ENCODE data around the gene PPP4R3A.
"Not testable (repeated sequence)": the region's sequence is repeated elsewhere in the genome, so short reads cannot be mapped to it uniquely, and the experiment has no call there.

The PPP4R3A gene

GRCh38 chr14:91415794-91416743 is 94.0 kb downstream of the PPP4R3A start:
- H3K4me1 Mint-ChIP-seq (ENCODE audit: low read depth), result peaks cover 50% of the 10 kb centered on the region
- peak overlapping the region; percentile 100 for H3K27ac Mint-ChIP-seq
- H3K27me3 Mint-ChIP-seq (ENCODE audit: low read depth), result no peaks in the 10 kb centered on the region
- H3K9me3 Mint-ChIP-seq, result no peaks in the 10 kb centered on the region
- H3K36me3 Mint-ChIP-seq (ENCODE audit: low read depth), result peaks cover 53% of the 10 kb centered on the region
- peak overlapping the region; percentile 98 for H3K4me3 Mint-ChIP-seq
- DNase-seq (ENCODE audit: low spot score), result peak; percentile 81

DNA sequence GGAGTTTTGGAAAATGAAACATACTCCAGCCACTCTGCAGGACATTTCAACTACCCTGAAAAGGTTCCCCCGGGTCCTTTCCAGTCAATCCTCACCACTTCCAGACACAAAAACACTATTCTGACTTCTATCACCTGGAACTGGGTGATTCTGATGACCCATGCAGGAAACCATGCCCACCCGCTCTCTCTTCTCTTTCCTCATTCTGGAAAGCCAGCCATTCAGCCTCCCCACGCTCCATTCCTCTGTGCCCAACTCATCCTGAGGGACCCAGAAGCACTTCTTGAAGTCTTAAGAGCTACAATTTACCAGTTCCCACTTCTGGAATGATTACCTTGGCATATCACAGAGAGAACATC is 95.7 kb downstream of the PPP4R3A start:
- H3K27ac Mint-ChIP-seq, result peak overlapping the region; percentile 100
- H3K36me3 Mint-ChIP-seq (ENCODE audit: low read depth), result peaks cover 66% of the 10 kb centered on the region
- peaks cover 62% of the 10 kb centered on the region for H3K4me1 Mint-ChIP-seq (ENCODE audit: low read depth)
- H3K9me3 Mint-ChIP-seq, result no peaks in the 10 kb centered on the region
- no peaks in the 10 kb centered on the region for H3K27me3 Mint-ChIP-seq (ENCODE audit: low read depth)
- no peak for DNase-seq (ENCODE audit: low spot score)
- peak overlapping the region; percentile 98 for H3K4me3 Mint-ChIP-seq

DNA sequence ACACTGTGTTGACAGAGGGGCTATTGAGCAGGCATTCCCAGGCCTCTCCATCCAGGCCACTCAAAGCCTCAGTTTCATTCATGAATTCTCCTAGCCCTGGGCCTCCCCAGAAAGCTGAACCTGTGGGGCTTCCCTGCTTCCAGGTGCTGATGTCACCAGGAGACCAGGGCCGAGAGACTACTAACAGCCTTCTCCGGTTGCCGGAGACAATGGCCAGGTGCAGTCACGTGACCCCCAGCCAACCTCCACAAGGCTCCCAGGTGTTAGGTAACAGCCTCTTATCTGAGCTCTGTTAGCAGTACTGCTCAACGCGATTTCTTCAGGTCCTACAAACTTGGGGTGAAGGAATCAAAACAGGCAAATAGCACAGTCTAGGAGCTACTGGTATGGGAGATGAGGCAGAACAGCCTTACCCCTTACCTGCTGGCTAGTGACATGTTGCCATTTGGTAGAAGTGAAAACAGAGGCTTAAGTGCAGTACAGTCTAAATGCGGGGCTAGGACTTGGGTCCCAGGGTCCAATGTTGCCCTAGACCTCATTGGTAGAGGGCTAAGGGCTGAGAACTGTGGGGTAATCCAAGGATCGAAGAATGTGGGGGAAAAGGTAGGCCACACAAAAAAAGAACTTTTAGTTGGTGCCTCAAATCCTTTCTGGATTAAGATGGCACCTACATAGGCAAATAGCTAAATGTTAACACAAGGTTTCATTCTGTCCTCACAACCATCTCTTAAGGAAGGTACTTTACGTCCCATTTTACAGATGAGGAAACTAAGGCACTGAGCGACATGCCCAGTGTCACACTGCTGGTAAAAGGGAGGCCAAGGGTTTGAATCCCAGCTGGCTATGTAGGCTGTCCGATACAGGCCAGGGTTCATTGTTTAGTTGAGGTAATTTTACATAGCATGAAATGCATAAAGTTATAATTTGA is 96.3 kb downstream of the PPP4R3A start:
- Mint-ChIP-seq H3K27ac (peak overlapping the region; percentile 100), H3K9me3 (no peaks in the 10 kb centered on the region), H3K27me3 (ENCODE audit: low read depth) (no peaks in the 10 kb centered on the region), H3K4me1 (ENCODE audit: low read depth) (peaks cover 58% of the 10 kb centered on the region), H3K36me3 (ENCODE audit: low read depth) (peaks cover 68% of the 10 kb centered on the region), H3K4me3 (peak overlapping the region; percentile 98)
- no peak for DNase-seq (ENCODE audit: low spot score)

GRCh38 chr14:91412939-91413338 is 97.2 kb downstream of the PPP4R3A start:
- peaks cover 77% of the 10 kb centered on the region for H3K36me3 Mint-ChIP-seq (ENCODE audit: low read depth)
- no peaks in the 10 kb centered on the region for H3K27me3 Mint-ChIP-seq (ENCODE audit: low read depth)
- peak overlapping the region; percentile 54 for H3K27ac Mint-ChIP-seq
- DNase-seq (ENCODE audit: low spot score), result no peak
- peaks cover 66% of the 10 kb centered on the region for H3K4me1 Mint-ChIP-seq (ENCODE audit: low read depth)
- H3K9me3 Mint-ChIP-seq, result no peaks in the 10 kb centered on the region
- peak overlapping the region; percentile 98 for H3K4me3 Mint-ChIP-seq

GRCh38 chr14:91410771-91411536 is 99.2 kb downstream of the PPP4R3A start:
- H3K4me3 Mint-ChIP-seq, result peak overlapping the region; percentile 80
- no peaks in the 10 kb centered on the region for H3K27me3 Mint-ChIP-seq (ENCODE audit: low read depth)
- peaks cover 83% of the 10 kb centered on the region for H3K4me1 Mint-ChIP-seq (ENCODE audit: low read depth)
- H3K9me3 Mint-ChIP-seq, result no peaks in the 10 kb centered on the region
- no peak for DNase-seq (ENCODE audit: low spot score)
- H3K36me3 Mint-ChIP-seq (ENCODE audit: low read depth), result peaks cover 84% of the 10 kb centered on the region
- peak overlapping the region; percentile 94 for H3K27ac Mint-ChIP-seq

GRCh38 chr14:91409928-91410718 is 100.0 kb downstream of the PPP4R3A start:
- peak overlapping the region; percentile 94 for H3K27ac Mint-ChIP-seq
- peak; percentile 71 for DNase-seq (ENCODE audit: low spot score)
- H3K36me3 Mint-ChIP-seq (ENCODE audit: low read depth), result peaks cover 84% of the 10 kb centered on the region
- peaks cover 86% of the 10 kb centered on the region for H3K4me1 Mint-ChIP-seq (ENCODE audit: low read depth)
- peak overlapping the region; percentile 80 for H3K4me3 Mint-ChIP-seq
- no peaks in the 10 kb centered on the region for H3K27me3 Mint-ChIP-seq (ENCODE audit: low read depth)
- H3K9me3 Mint-ChIP-seq, result no peaks in the 10 kb centered on the region

DNA sequence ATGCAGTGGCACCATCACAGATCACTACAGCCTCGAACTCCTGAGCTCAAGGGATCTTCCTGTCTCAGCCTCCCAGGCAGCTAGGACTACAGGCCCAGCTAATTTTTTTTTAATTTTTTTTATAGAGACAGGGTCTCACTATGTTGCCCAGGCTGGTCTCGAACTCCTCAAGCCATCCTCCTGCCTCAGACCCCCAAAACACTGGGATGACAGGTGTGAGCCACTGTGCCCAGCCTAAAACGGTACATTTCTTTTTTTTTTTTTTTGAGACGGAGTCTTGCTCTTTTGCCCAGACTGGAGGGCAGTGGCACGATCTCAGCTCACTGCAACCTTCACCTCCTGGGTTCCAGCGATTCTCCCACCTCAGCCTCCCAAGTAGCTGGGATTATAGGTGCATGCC is 100.9 kb downstream of the PPP4R3A start:
- Mint-ChIP-seq H3K27ac (peak overlapping the region; percentile 78), H3K4me3 (peak overlapping the region; percentile 80), H3K36me3 (ENCODE audit: low read depth) (peaks cover 81% of the 10 kb centered on the region), H3K4me1 (ENCODE audit: low read depth) (peaks cover 86% of the 10 kb centered on the region)
- not testable (repeated sequence) for H3K9me3 Mint-ChIP-seq; DNase-seq (ENCODE audit: low spot score); H3K27me3 Mint-ChIP-seq (ENCODE audit: low read depth)
